H9 (cell line): ENCODE results near the gene RBL2. TPM values are rescaled to one million over a fixed set of nuclear protein-coding genes. Genes with fewer than 3 reads are reported as not detected.

Experiments used
- DNase-seq: peaks from one replicate; pipeline ENCODE4 v3.0.0-alpha.2; 2017
- H2AFZ ChIP-seq: one replicate; pipeline ENCODE4 v1.6.1; 2013; ENCODE audit warnings: mild to moderate bottlenecking, low read length, control low read depth, moderate library complexity
- H2AK5ac ChIP-seq: 2 replicates; pipeline ENCODE4 v1.6.1; 2013; ENCODE audit warnings: low read length, control low read depth, mixed read lengths; ENCODE audit not compliant: insufficient read length
- H2BK120ac ChIP-seq: one replicate; pipeline ENCODE4 v1.6.1; 2013; ENCODE audit warnings: low read depth, mild to moderate bottlenecking, low read length, control low read depth, inconsistent platforms; ENCODE audit not compliant: poor library complexity, severe bottlenecking
- H2BK12ac ChIP-seq: 2 replicates; pipeline ENCODE4 v1.6.1; 2013; ENCODE audit warnings: low read length, control low read depth, mixed read lengths, low read depth; ENCODE audit not compliant: insufficient read length
- H2BK15ac ChIP-seq: 2 replicates; pipeline ENCODE4 v1.6.1; 2013; ENCODE audit warnings: low read depth, low read length, control low read depth
- H2BK20ac ChIP-seq: one replicate; pipeline ENCODE4 v1.6.1; 2013; ENCODE audit warnings: low read depth, mild to moderate bottlenecking, low read length, control low read depth, inconsistent platforms; ENCODE audit not compliant: poor library complexity, severe bottlenecking
- H2BK5ac ChIP-seq: 2 replicates; pipeline ENCODE4 v1.6.1; 2013; ENCODE audit warnings: low read length, control low read depth, mixed read lengths; ENCODE audit not compliant: insufficient read length
- H3K14ac ChIP-seq: 2 replicates; pipeline ENCODE4 v1.6.1; 2013; ENCODE audit warnings: low read length, control low read depth; ENCODE audit not compliant: insufficient read depth
- H3K18ac ChIP-seq: 2 replicates; pipeline ENCODE4 v1.6.1; 2013; ENCODE audit warnings: low read depth, mild to moderate bottlenecking, mixed read lengths, low read length, control low read depth; ENCODE audit not compliant: insufficient read length
- H3K23ac ChIP-seq: 2 replicates; pipeline ENCODE4 v1.6.1; 2013; ENCODE audit warnings: low read length, control low read depth, mixed read lengths, low read depth; ENCODE audit not compliant: insufficient read length
- H3K23me2 ChIP-seq: 2 replicates; pipeline ENCODE4 v1.6.1; 2013; ENCODE audit warnings: low read depth, mild to moderate bottlenecking, mixed read lengths, low read length, control low read depth; ENCODE audit not compliant: insufficient read length, poor library complexity, severe bottlenecking
- H3K27ac ChIP-seq: 2 replicates; pipeline ENCODE4 v1.5.1; 2013; ENCODE audit warnings: low read length, control low read depth, mixed read lengths, low read depth; ENCODE audit not compliant: insufficient read length
- H3K27me3 ChIP-seq: 2 replicates; pipeline ENCODE4 v1.6.1; 2013; ENCODE audit warnings: low read length, control low read depth, inconsistent platforms; ENCODE audit not compliant: insufficient read depth
- H3K4ac ChIP-seq: 2 replicates; pipeline ENCODE4 v1.6.1; 2013; ENCODE audit warnings: low read depth, mild to moderate bottlenecking, control low read depth, inconsistent platforms, low read length, moderate library complexity
- H3K4me1 ChIP-seq: 2 replicates; pipeline ENCODE4 v1.6.1; 2013; ENCODE audit warnings: low read length, control low read depth, inconsistent platforms; ENCODE audit not compliant: insufficient read depth
- H3K4me2 ChIP-seq: 2 replicates; pipeline ENCODE4 v1.6.1; 2013; ENCODE audit warnings: low read length, control low read depth, mixed read lengths; ENCODE audit not compliant: insufficient read length, insufficient read depth
- H3K56ac ChIP-seq: 2 replicates; pipeline ENCODE4 v1.6.1; 2013; ENCODE audit warnings: low read depth, mild to moderate bottlenecking, mixed read lengths, low read length, control low read depth; ENCODE audit not compliant: insufficient read length
- H3K79me1 ChIP-seq: 2 replicates; pipeline ENCODE4 v1.6.1; 2013; ENCODE audit warnings: low read depth, mild to moderate bottlenecking, moderate library complexity, low read length, control low read depth, inconsistent platforms; ENCODE audit not compliant: insufficient read depth, poor library complexity, severe bottlenecking
- H3K79me2 ChIP-seq: 2 replicates; pipeline ENCODE4 v1.6.1; 2013; ENCODE audit warnings: low read length, control low read depth, inconsistent platforms; ENCODE audit not compliant: insufficient read depth
- H3K9ac ChIP-seq: 2 replicates; pipeline ENCODE4 v1.6.1; 2013; ENCODE audit warnings: low read length, control low read depth, mixed read lengths; ENCODE audit not compliant: insufficient read length; ENCODE audit errors: extremely low read depth
- H3K9me3 ChIP-seq: one replicate; pipeline ENCODE4 v1.6.1; 2013; ENCODE audit warnings: low read depth, low read length, inconsistent platforms; ENCODE audit not compliant: control insufficient read depth
- H3T11ph ChIP-seq: one replicate; pipeline ENCODE4 v1.6.1; 2013; ENCODE audit warnings: mild to moderate bottlenecking, low read length, control low read depth, inconsistent platforms
- H4K20me1 ChIP-seq: one replicate; pipeline ENCODE4 v1.6.1; 2013; ENCODE audit not compliant: control insufficient read depth, insufficient read length, insufficient read depth
- H4K5ac ChIP-seq: 2 replicates; pipeline ENCODE4 v1.6.1; 2013; ENCODE audit warnings: low read depth, mild to moderate bottlenecking, mixed read lengths, low read length, control low read depth; ENCODE audit not compliant: insufficient read length
- H4K8ac ChIP-seq: replicated peaks from 2 replicates; pipeline ENCODE4 v1.6.1; 2013; ENCODE audit warnings: low read length, control low read depth, mixed read lengths, low read depth; ENCODE audit not compliant: insufficient read length
- H4K91ac ChIP-seq: 2 replicates; pipeline ENCODE4 v1.6.1; 2013; ENCODE audit warnings: low read depth, mild to moderate bottlenecking, moderate library complexity, mixed read lengths, low read length, control low read depth; ENCODE audit not compliant: insufficient read length
- H3K27ac Mint-ChIP-seq, 3 experiments: 2 replicates in 2 of 3; 3 replicates in 1 of 3; pipeline ENCODE4 v1.8.0; 2020 to 2021; ENCODE audit warnings: mixed read lengths in 3 of 3, mild to moderate bottlenecking in 1 of 3, moderate library complexity in 1 of 3
- H3K27me3 Mint-ChIP-seq: 2 replicates; pipeline ENCODE4 v1.8.0; 2021; ENCODE audit warnings: low read depth, mild to moderate bottlenecking, moderate library complexity, mixed read lengths
- H3K36me3 Mint-ChIP-seq, 3 experiments: 2 replicates in 2 of 3; 3 replicates in 1 of 3; pipeline ENCODE4 v1.8.0; 2020 to 2021; ENCODE audit warnings: low read depth in 3 of 3, mixed read lengths in 3 of 3; ENCODE audit not compliant: insufficient read depth in 1 of 3
- H3K4me1 Mint-ChIP-seq, 2 experiments: 2 replicates each; pipeline ENCODE4 v1.8.0; 2020; ENCODE audit warnings: mixed read lengths in 2 of 2
- H3K4me3 Mint-ChIP-seq, 2 experiments: 2 replicates in 1 of 2; 3 replicates in 1 of 2; pipeline ENCODE4 v1.8.0; 2020 to 2021; ENCODE audit warnings: mild to moderate bottlenecking in 2 of 2, mixed read lengths in 2 of 2, moderate library complexity in 1 of 2
- H3K9me3 Mint-ChIP-seq, 2 experiments: 2 replicates in 1 of 2; 3 replicates in 1 of 2; pipeline ENCODE4 v1.8.0; 2020; ENCODE audit warnings: mild to moderate bottlenecking in 2 of 2, mixed read lengths in 2 of 2, moderate library complexity in 1 of 2
- WGBS: extraction: QIAGEN DNeasy Blood & Tissue Kit; methylation state at CpG from one replicate; pipeline ENCODE4 v1.1.7; 2013; ENCODE audit warnings: missing lambda C conversion rate, low lambda C conversion rate, mixed read lengths; ENCODE audit not compliant: insufficient read length; ENCODE audit errors: extremely low coverage; 5-methylcytosine and 5-hydroxymethylcytosine counted together
- total RNA-seq: library from RNA; stranded (reverse); gene quantifications from 2 replicates; pipeline ENCODE4 v1.2.1, GENCODE V29; 2021
- TF ChIP-seq, protein P1 (sequence below): fragments of 200-600 bp; sonication (generic); conservative IDR thresholded peaks from 3 replicates; pipeline ENCODE4 v1.8.0; 2021; ENCODE audit warnings: antibody characterized with exemption, mild to moderate bottlenecking

Gene RBL2
- total RNA-seq, 1 experiment from 2014 or later = 17.3 TPM

DNA sequence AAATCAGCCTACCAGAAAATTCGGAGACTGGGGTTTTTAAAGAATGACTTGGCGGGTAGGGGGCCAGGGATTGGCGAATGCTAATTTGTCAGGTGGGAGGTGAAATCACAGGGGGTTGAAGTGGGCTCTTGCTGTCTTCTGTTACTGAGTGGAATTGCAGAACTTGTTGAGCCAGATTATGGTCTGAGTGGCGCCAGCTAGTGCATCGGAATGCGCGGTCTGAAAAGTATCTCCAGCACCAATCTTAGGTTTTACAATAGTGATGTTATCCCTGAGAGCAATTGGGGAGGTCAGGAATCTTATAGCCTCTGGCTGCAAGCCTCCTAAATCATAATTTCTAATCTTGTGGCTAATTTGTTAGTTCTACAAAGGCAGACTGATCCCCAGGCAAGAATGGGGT, 762 bp upstream of the RBL2 start:
- H3K4me2 ChIP-seq = peak overlapping the region; percentile 78
- H3K18ac ChIP-seq = no peak overlapping the region
- TF ChIP-seq, protein P1, sequence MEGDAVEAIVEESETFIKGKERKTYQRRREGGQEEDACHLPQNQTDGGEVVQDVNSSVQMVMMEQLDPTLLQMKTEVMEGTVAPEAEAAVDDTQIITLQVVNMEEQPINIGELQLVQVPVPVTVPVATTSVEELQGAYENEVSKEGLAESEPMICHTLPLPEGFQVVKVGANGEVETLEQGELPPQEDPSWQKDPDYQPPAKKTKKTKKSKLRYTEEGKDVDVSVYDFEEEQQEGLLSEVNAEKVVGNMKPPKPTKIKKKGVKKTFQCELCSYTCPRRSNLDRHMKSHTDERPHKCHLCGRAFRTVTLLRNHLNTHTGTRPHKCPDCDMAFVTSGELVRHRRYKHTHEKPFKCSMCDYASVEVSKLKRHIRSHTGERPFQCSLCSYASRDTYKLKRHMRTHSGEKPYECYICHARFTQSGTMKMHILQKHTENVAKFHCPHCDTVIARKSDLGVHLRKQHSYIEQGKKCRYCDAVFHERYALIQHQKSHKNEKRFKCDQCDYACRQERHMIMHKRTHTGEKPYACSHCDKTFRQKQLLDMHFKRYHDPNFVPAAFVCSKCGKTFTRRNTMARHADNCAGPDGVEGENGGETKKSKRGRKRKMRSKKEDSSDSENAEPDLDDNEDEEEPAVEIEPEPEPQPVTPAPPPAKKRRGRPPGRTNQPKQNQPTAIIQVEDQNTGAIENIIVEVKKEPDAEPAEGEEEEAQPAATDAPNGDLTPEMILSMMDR = no peak
- H2AK5ac ChIP-seq = no peak overlapping the region
- no peak overlapping the region for H3K27ac ChIP-seq
- no peaks in the 10 kb centered on the region for H3K9me3 ChIP-seq
- H3K14ac ChIP-seq = no peak overlapping the region
- peaks cover 10% of the 10 kb centered on the region for H3K23me2 ChIP-seq
- no peaks in the 10 kb centered on the region for H3K4me1 ChIP-seq
- H4K20me1 ChIP-seq = no peaks in the 10 kb centered on the region
- WGBS = no CpG with 5 or more reads among the region's 7 CpGs
- no peak overlapping the region for H4K91ac ChIP-seq
- peaks cover 0 to 5% (median 3%) of the 10 kb centered on the region in 3 experiments; a peak in 4 of 7 replicates for H3K36me3 Mint-ChIP-seq
- no peak overlapping the region for H2BK120ac ChIP-seq
- no peak overlapping the region for H4K8ac ChIP-seq
- H4K5ac ChIP-seq = no peak overlapping the region
- no peak overlapping the region for H2BK5ac ChIP-seq
- DNase-seq = no peak
- H3K9ac ChIP-seq = no peak overlapping the region
- no peak overlapping the region for H2BK20ac ChIP-seq
- H3K79me2 ChIP-seq = peaks cover 2% of the 10 kb centered on the region; the same call in 1 of the 2 replicates
- H2BK12ac ChIP-seq = no peak overlapping the region
- no peaks in the 10 kb centered on the region for H3K79me1 ChIP-seq
- H3K9me3 Mint-ChIP-seq = peaks cover 14 to 16% of the 10 kb centered on the region in 2 experiments; a peak in 4 of 5 replicates
- H3K27ac Mint-ChIP-seq = peak overlapping the region in 2 of 3 experiments; percentile 41 to 87; a peak in 3 of 7 replicates
- H3T11ph ChIP-seq = no peak overlapping the region
- H2AFZ ChIP-seq = no peak overlapping the region
- no peak overlapping the region for H3K56ac ChIP-seq
- H3K4me1 Mint-ChIP-seq = peaks cover 19 to 22% of the 10 kb centered on the region in 2 experiments
- H2BK15ac ChIP-seq = no peak overlapping the region
- no peak overlapping the region for H3K23ac ChIP-seq
- H3K4me3 Mint-ChIP-seq = peak overlapping the region; percentile 74 to 92
- peaks cover 2% of the 10 kb centered on the region; the same call in 1 of the 2 replicates for H3K27me3 Mint-ChIP-seq
- H3K27me3 ChIP-seq = no peaks in the 10 kb centered on the region
- H3K4ac ChIP-seq = no peak overlapping the region
